ENCODE measurements around the gene CIROP. TPM values are rescaled to one million over a fixed set of nuclear protein-coding genes. Genes with fewer than 3 reads are reported as not detected.

CIROP gene
- total RNA-seq, 6 donors from 2014 or later, result not detected

DNA sequence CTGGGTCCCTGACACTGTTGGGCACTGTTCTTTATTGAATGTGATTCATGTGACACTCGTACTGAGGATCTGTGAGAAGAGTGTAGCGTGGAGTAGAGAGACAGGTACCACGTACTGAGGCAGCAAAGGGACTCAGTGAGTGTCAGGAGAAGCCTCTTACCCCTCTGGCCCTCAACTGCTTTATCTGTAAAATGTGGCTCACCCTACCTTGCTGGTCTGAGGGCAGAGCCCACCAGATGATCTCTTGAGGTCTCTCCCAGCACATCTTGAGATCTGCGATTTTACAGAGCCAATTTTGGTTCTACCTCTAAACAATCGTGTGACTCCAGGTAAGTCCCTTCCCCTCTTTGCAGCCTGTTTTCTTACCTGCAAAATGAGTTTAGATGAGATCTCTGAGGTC is 11.1 kb upstream of the CIROP start:
- Histone ChIP-seq H3K36me3 (no peaks in the 10 kb centered on the region), H3K9me3 (no peaks in the 10 kb centered on the region), H3K27me3 (no peaks in the 10 kb centered on the region), H3K4me1 (peaks cover 3 to 44% (median 31%) of the 10 kb centered on the region in 4 donors), H3K27ac (no peak overlapping the region), H3K4me3 (no peak overlapping the region)
- ATAC-seq (ENCODE audit: low FRiP score in 2 of 2) (no peak), DNase-seq (no peak)
- WGBS, 2 donors, result 75 to 87% methylated on average over 5 of the region's 5 CpGs
- no peak for TF ChIP-seq EP300 (IDR thresholded peaks at IDR 0.05)
- TF ChIP-seq, protein P1, sequence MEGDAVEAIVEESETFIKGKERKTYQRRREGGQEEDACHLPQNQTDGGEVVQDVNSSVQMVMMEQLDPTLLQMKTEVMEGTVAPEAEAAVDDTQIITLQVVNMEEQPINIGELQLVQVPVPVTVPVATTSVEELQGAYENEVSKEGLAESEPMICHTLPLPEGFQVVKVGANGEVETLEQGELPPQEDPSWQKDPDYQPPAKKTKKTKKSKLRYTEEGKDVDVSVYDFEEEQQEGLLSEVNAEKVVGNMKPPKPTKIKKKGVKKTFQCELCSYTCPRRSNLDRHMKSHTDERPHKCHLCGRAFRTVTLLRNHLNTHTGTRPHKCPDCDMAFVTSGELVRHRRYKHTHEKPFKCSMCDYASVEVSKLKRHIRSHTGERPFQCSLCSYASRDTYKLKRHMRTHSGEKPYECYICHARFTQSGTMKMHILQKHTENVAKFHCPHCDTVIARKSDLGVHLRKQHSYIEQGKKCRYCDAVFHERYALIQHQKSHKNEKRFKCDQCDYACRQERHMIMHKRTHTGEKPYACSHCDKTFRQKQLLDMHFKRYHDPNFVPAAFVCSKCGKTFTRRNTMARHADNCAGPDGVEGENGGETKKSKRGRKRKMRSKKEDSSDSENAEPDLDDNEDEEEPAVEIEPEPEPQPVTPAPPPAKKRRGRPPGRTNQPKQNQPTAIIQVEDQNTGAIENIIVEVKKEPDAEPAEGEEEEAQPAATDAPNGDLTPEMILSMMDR (IDR thresholded peaks at IDR 0.05), result no peak
- no peak for TF ChIP-seq POLR2AphosphoS5 (IDR thresholded peaks at IDR 0.05)
- TF ChIP-seq POLR2A (IDR thresholded peaks at IDR 0.05), result no peak

DNA sequence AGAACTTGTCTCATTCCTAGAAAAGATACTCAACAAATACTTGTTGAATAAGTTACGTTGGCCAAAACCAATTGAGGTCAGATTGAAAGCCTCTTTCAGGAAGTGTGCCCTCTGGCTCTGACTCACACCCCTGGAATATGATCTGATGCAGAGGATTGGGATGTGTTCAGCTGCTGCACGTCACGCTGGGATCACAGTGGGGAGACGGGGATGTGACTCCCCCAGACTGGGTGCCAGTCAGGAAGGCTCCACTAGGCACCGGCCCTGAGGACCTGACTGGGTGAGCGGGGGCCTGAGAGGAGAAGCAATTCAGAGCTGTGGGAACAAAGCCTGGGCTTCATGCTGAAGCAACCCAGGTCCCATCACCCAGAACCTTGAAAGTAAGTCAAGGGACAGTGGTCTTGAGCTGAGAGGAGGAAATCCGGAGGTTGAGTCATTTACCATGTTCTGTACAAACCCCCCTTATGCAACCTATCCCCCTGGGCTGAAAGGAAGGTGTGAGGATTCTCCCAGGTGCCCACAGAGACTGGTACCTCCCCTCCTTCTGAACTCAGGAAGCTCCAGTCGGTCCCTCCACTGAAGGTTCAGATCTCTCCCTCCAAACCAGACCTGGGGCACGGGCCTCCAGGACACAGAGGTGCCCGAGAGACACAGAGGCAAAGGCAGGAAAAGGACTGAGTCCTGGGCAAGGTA is 10.4 kb upstream of the CIROP start:
- no peaks in the 10 kb centered on the region for H3K36me3 ChIP-seq
- 52 to 58% methylated on average over 10 of the region's 10 CpGs for WGBS, 2 donors
- no peaks in the 10 kb centered on the region for H3K27me3 ChIP-seq
- ATAC-seq (ENCODE audit: low FRiP score in 2 of 2) (peak; percentile 72 to 84), DNase-seq (peak in 1 of 2 donors; percentile 84)
- peaks cover 3 to 37% (median 28%) of the 10 kb centered on the region in 4 donors for H3K4me1 ChIP-seq
- TF ChIP-seq EP300 (IDR thresholded peaks at IDR 0.05) (peak in 2 of 4 donors; percentile 58 to 92), POLR2AphosphoS5 (IDR thresholded peaks at IDR 0.05) (peak in 1 of 2 donors; percentile 79), POLR2A (IDR thresholded peaks at IDR 0.05) (no peak)
- no peak overlapping the region for H3K27ac ChIP-seq
- H3K4me3 ChIP-seq, result no peak overlapping the region
- H3K9me3 ChIP-seq, result no peaks in the 10 kb centered on the region

DNA sequence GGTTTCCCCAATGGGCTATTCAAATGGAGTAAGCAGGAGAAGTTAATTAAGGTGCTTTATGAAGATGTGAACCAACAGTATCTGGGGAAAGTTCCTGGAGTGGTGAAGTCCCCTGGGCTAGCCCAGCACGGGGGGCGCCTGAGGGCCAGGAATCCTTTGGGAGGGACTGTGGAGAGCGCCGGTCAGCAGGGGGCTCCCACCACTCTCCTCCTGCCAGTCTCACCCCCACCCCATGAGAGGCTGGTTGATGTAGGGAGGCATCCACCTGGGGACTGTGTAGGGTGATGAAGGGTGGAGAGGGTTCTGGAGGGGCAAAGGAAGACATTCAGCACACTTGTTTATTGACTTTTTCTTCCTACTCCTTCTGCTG is 9.9 kb upstream of the CIROP start:
- Histone ChIP-seq H3K36me3 (no peaks in the 10 kb centered on the region), H3K4me3 (no peak overlapping the region), H3K27ac (peak overlapping the region in 2 of 4 donors; percentile 18 to 21), H3K9me3 (no peaks in the 10 kb centered on the region), H3K4me1 (peaks cover 3 to 31% (median 24%) of the 10 kb centered on the region in 4 donors), H3K27me3 (no peaks in the 10 kb centered on the region)
- DNase-seq, result no peak
- no peak for TF ChIP-seq EP300 (IDR thresholded peaks at IDR 0.05)
- TF ChIP-seq, protein P1 (IDR thresholded peaks at IDR 0.05), result no peak
- TF ChIP-seq POLR2A (IDR thresholded peaks at IDR 0.05), result no peak
- no peak for TF ChIP-seq POLR2AphosphoS5 (IDR thresholded peaks at IDR 0.05)
- peak; percentile 2 to 27 for ATAC-seq (ENCODE audit: low FRiP score in 2 of 2)
- 47 to 77% methylated on average over 4 of the region's 4 CpGs for WGBS, 2 donors

DNA sequence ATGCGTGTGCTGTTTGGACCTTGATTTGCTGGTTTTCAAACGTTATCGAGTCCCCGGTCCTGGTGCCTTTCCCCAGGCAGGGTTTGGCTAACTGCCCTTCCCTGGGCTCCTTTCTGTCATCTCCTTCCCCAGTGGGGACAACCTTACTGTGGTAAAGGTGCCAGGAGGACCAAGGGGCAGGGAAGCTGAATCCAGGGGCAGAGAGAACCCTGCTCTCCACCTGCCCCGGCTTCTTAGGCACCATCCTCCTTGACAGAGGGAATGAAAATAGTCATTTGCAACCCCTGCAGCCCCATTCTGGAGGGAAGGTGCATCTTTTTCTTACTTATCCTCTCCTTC is 9.3 kb upstream of the CIROP start:
- no peak overlapping the region for H3K27ac ChIP-seq
- H3K4me3 ChIP-seq, result no peak overlapping the region
- peaks cover 3 to 26% (median 23%) of the 10 kb centered on the region in 4 donors for H3K4me1 ChIP-seq
- no peak for TF ChIP-seq POLR2AphosphoS5 (IDR thresholded peaks at IDR 0.05)
- no peak for TF ChIP-seq POLR2A (IDR thresholded peaks at IDR 0.05)
- TF ChIP-seq EP300 (IDR thresholded peaks at IDR 0.05), result no peak
- TF ChIP-seq, protein P1 (IDR thresholded peaks at IDR 0.05), result no peak
- no peaks in the 10 kb centered on the region for H3K36me3 ChIP-seq
- H3K27me3 ChIP-seq, result no peaks in the 10 kb centered on the region
- DNase-seq, result no peak
- no peak for ATAC-seq (ENCODE audit: low FRiP score in 2 of 2)
- H3K9me3 ChIP-seq, result no peaks in the 10 kb centered on the region
- WGBS, 2 donors, result 58 to 79% methylated on average over 5 of the region's 5 CpGs

DNA sequence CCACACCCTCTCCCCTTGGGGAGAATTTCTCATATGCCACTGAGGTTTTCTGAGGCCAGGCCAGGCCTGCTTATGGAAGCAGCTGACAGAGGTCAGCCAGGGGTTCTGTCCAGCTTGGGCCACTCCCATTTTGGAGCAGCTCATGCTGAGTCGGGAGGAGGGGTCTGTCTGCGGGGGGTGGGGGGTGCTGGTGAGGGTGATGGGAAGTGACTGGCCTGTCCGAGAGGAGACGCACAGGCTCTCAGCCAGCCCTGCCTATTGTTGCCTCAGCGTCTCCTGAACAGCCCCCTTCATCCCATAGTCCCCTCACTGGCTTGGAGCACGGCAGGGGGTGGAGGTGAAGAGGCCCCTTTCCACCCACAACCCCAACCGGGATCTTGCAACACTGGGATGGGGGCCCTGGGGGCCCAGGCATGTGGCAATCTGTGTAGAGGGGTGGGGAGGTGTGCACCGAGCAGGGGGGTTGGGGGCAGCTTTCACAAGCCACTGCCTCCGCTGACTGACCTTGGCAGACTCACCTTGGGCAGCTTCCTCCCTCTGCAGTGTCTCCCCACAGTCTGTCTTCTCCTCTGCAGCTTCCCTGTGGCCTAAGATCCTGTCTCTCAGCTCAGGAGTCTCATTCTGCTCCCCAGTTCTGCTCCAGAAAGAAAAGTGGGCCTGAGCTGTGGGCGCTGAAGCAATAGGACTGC is 8.8 kb upstream of the CIROP start:
- ATAC-seq (ENCODE audit: low FRiP score in 2 of 2) (peak in 1 of 2 donors; percentile 13), DNase-seq (no peak)
- Histone ChIP-seq H3K4me1 (peaks cover 3 to 26% (median 21%) of the 10 kb centered on the region in 4 donors), H3K36me3 (no peaks in the 10 kb centered on the region), H3K27me3 (no peaks in the 10 kb centered on the region), H3K9me3 (no peaks in the 10 kb centered on the region), H3K27ac (no peak overlapping the region), H3K4me3 (no peak overlapping the region)
- TF ChIP-seq, protein P1 (IDR thresholded peaks at IDR 0.05), result no peak
- TF ChIP-seq EP300 (IDR thresholded peaks at IDR 0.05), result no peak
- 51 to 69% methylated on average over 4 to 7 of the region's 10 CpGs for WGBS, 2 donors

Data from upper lobe of left lung (tissue), 6 donors.